ENCODE results near the gene ISG20L2.

Gene ISG20L2

DNA sequence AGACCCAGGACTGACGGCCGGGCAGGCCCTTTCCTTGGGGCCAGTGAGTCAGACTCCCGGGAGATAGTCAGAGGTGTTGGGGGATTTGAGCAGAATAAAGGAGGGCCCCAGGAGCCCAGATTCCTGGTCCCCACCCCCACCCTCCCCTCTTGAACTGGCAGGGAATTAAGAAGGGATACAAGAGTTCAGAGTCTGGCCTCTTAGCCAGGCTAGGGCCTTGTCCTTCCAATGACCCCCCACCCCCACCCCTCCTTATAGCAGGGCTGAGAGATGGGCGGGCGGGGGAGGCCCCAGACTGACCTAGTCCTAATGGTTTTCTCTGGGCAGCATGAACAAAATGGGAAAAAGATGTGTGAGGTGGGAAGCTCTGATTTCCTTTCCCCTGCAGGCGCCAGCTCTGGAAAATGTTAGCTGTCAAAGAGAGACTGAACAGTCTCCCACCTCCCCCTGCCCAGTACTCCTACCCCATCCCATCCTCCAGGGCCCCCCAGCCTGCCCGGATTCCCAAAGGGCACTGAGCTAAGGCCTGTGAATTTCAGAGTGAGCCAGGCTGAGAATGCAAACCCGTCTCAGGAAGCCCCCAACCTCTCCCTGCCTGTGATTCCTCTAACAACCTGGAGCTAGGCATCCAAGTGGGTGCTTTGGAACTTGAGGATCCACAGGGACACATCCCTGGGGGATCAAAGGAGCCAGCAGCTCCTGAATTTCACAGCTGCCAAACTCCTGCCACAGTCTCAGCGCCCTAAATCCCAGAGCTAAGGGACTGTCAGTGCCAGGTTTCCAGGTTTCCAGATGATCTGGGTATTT is 17.4 kb downstream of the ISG20L2 start:
- H3K4me3 ChIP-seq (replicated peaks; ENCODE audit: low read depth, low read length) = no peak overlapping the region
- TF ChIP-seq, protein P1, sequence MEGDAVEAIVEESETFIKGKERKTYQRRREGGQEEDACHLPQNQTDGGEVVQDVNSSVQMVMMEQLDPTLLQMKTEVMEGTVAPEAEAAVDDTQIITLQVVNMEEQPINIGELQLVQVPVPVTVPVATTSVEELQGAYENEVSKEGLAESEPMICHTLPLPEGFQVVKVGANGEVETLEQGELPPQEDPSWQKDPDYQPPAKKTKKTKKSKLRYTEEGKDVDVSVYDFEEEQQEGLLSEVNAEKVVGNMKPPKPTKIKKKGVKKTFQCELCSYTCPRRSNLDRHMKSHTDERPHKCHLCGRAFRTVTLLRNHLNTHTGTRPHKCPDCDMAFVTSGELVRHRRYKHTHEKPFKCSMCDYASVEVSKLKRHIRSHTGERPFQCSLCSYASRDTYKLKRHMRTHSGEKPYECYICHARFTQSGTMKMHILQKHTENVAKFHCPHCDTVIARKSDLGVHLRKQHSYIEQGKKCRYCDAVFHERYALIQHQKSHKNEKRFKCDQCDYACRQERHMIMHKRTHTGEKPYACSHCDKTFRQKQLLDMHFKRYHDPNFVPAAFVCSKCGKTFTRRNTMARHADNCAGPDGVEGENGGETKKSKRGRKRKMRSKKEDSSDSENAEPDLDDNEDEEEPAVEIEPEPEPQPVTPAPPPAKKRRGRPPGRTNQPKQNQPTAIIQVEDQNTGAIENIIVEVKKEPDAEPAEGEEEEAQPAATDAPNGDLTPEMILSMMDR (IDR thresholded peaks at IDR 0.05; ENCODE audit: low read depth, low read length, missing control alignments) = no peak
- no peak for DNase-seq (ENCODE audit: extremely low read depth, low read depth)

DNA sequence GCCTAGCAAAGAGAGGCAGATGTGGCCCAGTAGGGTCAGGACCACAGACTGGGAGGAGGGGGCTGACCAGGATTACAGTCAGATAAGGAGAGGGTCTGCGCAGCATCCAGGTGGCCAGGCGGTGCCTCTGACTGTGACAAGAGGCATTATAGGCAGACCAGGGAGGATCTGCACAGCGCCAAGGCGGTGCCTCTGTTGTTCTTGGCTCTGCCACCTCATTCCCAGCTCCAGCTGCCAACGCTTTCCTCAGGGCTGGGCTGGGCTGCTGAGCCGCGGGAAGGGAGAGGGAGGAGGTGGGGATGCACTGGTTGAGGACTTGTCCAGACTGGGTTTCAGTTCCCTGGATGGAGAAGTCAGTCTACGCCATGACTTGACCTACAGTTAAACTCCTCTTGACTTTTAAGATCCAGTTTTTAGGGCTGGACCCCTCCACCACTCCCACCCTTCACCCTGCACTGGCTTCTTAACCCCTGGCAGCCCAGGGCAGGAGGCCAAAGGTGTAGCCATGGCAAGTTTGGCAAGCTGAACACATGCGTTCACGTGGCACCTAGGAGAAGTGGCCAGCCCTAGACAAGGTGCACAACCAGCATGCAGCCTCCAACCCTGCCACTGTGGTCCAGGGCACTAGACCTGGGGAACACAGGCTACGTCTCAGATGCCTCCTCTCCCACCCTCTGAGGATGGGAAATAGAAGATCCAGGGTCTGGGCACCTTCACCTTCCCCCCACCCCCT is 18.6 kb downstream of the ISG20L2 start:
- no peak for DNase-seq (ENCODE audit: extremely low read depth, low read depth)
- H3K4me3 ChIP-seq (replicated peaks; ENCODE audit: low read depth, low read length) = no peak overlapping the region
- TF ChIP-seq, protein P1 (IDR thresholded peaks at IDR 0.05; ENCODE audit: low read depth, low read length, missing control alignments) = no peak

DNA sequence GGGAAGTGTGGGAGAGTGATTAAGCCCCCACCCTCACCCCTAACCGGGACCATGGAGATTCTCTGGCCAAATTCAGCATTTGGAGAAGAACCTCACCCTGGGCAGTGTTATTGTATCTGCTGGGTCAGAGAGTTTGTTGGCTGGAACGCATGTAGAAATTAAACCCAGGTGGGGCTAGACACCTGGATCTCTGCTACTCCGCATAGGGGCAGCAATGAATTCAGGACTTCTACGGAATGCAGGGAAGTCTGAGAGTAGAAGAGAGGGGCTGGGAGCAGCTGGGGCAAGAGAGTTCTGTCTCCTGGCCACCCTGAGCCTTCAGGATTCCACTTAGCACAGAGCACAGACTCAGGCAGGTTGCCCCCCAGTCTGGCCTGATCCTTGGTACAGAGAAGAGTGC is 19.5 kb downstream of the ISG20L2 start:
- H3K4me3 ChIP-seq (replicated peaks; ENCODE audit: low read depth, low read length) = no peak overlapping the region
- TF ChIP-seq, protein P1 (IDR thresholded peaks at IDR 0.05; ENCODE audit: low read depth, low read length, missing control alignments) = no peak
- no peak for DNase-seq (ENCODE audit: extremely low read depth, low read depth)

DNA sequence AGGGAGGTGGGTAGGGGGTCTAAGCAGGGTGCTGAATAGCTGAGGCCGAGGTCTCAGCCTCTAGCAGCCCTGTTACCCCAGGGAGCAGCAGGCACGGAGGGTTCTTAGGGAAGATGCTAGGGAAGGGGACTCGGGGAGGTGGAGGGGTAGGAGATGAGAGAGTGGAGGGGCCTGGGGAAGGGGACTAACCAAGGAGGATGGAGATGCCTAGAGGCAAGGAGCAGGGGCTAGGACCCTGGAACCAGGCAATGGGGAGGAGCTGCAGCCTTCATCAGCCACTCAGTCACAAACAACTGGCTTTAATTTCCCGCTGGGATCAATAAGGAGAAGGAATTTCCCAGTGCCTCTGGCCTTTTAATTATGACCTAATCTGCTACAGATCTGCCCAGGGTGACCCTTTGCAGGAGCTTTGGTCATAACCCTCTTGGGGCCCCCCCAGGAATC is 20.3 kb downstream of the ISG20L2 start:
- DNase-seq (ENCODE audit: extremely low read depth, low read depth) = no peak
- peak overlapping the region; percentile 12; the same call in 1 of the 2 replicates for H3K4me3 ChIP-seq (replicated peaks; ENCODE audit: low read depth, low read length)
- TF ChIP-seq, protein P1 (IDR thresholded peaks at IDR 0.05; ENCODE audit: low read depth, low read length, missing control alignments) = no peak

DNA sequence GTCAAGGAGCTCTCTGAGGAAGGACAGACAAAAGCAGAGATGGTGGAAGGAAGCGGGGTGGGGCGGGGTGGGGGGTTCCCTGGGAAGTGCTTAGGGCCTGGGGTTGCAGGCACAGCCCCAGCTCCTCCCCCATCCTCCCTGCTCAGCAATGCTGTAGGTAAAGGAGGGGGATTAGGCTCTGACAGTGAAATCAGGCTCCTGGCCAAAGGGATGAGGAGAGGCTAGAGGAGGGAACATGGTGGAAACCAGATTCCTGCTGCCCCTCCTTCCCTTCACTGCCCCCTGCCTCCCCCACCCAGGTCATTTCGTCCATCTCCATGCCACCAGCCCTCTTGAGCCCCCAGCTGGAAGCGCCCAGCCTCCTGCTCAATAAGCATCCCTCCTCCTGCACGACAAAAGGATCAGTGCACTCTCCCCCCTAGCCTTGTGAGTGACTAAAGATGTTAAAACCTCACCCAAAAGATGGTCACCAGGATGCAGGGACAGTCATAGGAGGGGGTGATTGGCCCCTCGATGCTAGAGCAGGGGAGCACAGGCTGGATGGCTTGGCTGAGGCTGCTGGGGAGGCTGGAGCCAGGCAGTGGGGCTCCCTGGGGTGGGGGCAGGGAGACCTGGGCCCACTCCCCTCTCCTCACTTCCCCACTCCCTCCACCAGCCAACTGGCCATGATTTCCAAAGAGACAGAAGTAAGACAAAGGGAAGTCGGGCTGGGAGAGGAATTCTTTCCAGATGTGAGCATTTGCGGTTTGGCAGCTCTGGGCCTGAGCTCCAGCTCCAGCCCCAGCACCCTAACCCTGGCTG is 20.9 kb downstream of the ISG20L2 start:
- TF ChIP-seq, protein P1 (IDR thresholded peaks at IDR 0.05; ENCODE audit: low read depth, low read length, missing control alignments) = no peak
- DNase-seq (ENCODE audit: extremely low read depth, low read depth) = peak; percentile 69
- H3K4me3 ChIP-seq (replicated peaks; ENCODE audit: low read depth, low read length) = peak overlapping the region; percentile 68

DNA sequence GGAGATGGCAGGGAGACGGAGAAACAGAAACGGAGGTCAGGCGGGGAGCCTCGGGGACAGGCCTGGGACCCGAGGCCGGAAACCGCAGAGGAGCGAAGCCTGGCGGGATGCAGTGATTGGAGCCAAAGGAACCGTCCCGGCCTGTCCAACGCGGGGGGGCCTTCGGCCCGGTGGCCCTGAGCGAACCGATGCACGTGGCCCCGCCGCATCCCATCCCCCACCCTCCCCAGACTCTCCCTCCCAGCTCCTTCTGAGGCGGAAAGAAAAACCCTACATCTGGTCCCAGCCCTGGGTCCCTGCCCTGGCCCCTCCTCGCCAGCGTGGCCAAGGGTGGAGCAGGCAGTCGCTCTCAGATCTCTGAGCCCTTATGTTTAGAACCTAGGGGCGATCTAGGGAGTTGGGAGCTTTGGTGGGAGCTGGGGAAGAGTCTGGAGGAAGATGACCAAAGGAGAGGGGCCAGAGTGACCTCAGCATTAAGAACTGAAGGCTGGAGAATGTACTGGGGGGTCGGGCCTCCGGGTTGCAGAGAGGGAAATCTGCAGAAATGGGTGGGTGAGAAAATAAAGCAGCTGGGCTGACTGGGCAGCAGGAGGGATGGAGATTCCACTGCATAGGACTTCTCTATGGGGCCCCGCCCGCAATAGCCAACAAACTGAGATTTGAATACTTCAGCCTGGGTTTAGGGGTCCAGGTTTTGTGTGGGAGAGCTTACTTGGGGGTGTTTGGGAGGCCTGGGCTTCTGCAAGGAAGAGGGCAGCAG is 21.7 kb downstream of the ISG20L2 start:
- peak; percentile 72 for DNase-seq (ENCODE audit: extremely low read depth, low read depth)
- TF ChIP-seq, protein P1 (IDR thresholded peaks at IDR 0.05; ENCODE audit: low read depth, low read length, missing control alignments) = no peak
- H3K4me3 ChIP-seq (replicated peaks; ENCODE audit: low read depth, low read length) = peak overlapping the region; percentile 68
